GM13976 (cell line): ENCODE results near the gene PRKCH.

Experiments
- DNase-seq: peaks from one replicate; pipeline ENCODE4 v3.0.0; 2012; ENCODE audit warnings: low spot score
- CTCF ChIP-seq: IDR thresholded peaks from 2 replicates; pipeline ENCODE4 v1.5.1; 2012; ENCODE audit warnings: borderline replicate concordance, mild to moderate bottlenecking; ENCODE audit not compliant: insufficient read depth; ENCODE audit errors: extremely low read depth, missing control alignments, control extremely low read depth
- in situ Hi-C: fragments of 300-500 bp; cut with MboI; formaldehyde crosslinking; loops from one replicate; pipeline ENCODE4 v1.12.0; 2022; ENCODE audit warnings: low sequenced_read_pairs, mixed read lengths, inconsistent platforms; ENCODE audit not compliant: unreplicated experiment

The PRKCH gene

GRCh38 chr14:61372379-61372778, 51.0 kb downstream of the PRKCH start:
- in situ Hi-C loops, result no loop called here
- no peak for TF ChIP-seq CTCF
- DNase-seq, result no peak

GRCh38 chr14:61372842-61373555, 51.6 kb downstream of the PRKCH start:
- in situ Hi-C loops, result no loop called here

GRCh38 chr14:61374284-61374683, 52.9 kb downstream of the PRKCH start:
- in situ Hi-C loops, result no loop called here
- no peak for DNase-seq
- no peak for TF ChIP-seq CTCF

More at GRCh38 chr14:61372842-61373555, 51.6 kb downstream of the PRKCH start:
- no peak for DNase-seq
- TF ChIP-seq CTCF, result no peak

GRCh38 chr14:61375218-61375617, 53.8 kb downstream of the PRKCH start:
- DNase-seq, result no peak
- TF ChIP-seq CTCF, result no peak
- in situ Hi-C loops, result no loop called here

- no peak for TF ChIP-seq CTCF
- in situ Hi-C loops, result no loop called here
- no peak for DNase-seq
These were observed 54.9 kb downstream of the PRKCH start for GRCh38 chr14:61376314-61376713.

GRCh38 chr14:61377749-61378148, 56.4 kb downstream of the PRKCH start:
- TF ChIP-seq CTCF, result no peak
- in situ Hi-C loops, result no loop called here
- no peak for DNase-seq
